Measurements from ENCODE around the gene PPP6R2. TPM values are rescaled to one million over a fixed set of nuclear protein-coding genes. Genes with fewer than 3 reads are reported as not detected.
A peak's percentile ranks its signal among the peaks of the same experiment; 100 is the strongest.

PPP6R2 gene
- total RNA-seq, 1 experiment from 2014 or later: 42.6 TPM

DNA sequence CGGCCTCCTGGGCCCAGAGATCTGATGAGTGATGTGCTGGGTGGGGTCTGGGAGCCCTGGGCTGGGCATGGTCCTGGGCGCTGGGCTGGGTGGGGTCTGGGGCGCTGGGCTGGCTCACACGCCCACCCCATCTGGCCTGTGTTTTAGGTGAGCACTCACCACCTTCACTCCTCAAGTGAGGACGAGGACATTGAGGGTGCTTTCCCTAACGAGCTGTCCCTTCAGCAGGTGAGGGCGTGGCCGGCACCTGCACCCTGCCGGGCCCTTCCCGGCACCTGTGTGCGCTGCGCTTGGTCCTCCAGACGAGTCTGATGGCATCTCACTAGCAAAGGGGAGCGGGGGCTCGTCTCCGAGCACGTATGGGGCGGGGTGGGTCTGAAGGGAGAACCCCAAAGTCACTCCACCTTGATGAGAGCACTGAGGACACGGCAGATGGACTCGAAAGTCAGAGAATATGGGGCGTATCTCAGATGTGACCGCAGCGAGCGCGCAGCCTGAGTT lies 93.8 kb downstream of the PPP6R2 start:
- no peak overlapping the region for H2BK15ac ChIP-seq (ENCODE audit: low read depth, low read length)
- no peak overlapping the region for H3K4me2 ChIP-seq (ENCODE audit: insufficient read depth, insufficient read length, low read length)
- H3K79me1 ChIP-seq (ENCODE audit: insufficient read depth, low read depth, low read length, poor library complexity, severe bottlenecking): no peaks in the 10 kb centered on the region
- H3K23ac ChIP-seq (ENCODE audit: insufficient read length, low read depth, low read length): no peak overlapping the region
- H3K23me2 ChIP-seq (ENCODE audit: insufficient read length, low read depth, low read length, poor library complexity, severe bottlenecking): no peaks in the 10 kb centered on the region
- H3K27me3 ChIP-seq (ENCODE audit: insufficient read depth, low read length): no peaks in the 10 kb centered on the region
- H3K9me3 ChIP-seq (ENCODE audit: control insufficient read depth, low read depth, low read length): no peaks in the 10 kb centered on the region
- WGBS (ENCODE audit: extremely low coverage, insufficient read length, low lambda C conversion rate): no CpG with 5 or more reads among the region's 25 CpGs
- no peaks in the 10 kb centered on the region for H3K79me2 ChIP-seq (ENCODE audit: insufficient read depth, low read length)
- no peak overlapping the region for H2BK20ac ChIP-seq (ENCODE audit: low read depth, low read length, poor library complexity, severe bottlenecking)
- H2AFZ ChIP-seq (ENCODE audit: low read length): no peak overlapping the region
- H4K20me1 ChIP-seq (ENCODE audit: control insufficient read depth, insufficient read depth, insufficient read length): no peaks in the 10 kb centered on the region
- H3T11ph ChIP-seq (ENCODE audit: low read length): no peak overlapping the region
- no peak overlapping the region for H3K4ac ChIP-seq (ENCODE audit: low read depth, low read length)
- H3K9me3 Mint-ChIP-seq: no peaks in the 10 kb centered on the region
- H4K91ac ChIP-seq (ENCODE audit: insufficient read length, low read depth, low read length): no peak overlapping the region
- no peak overlapping the region for H3K27ac ChIP-seq (ENCODE audit: insufficient read length, low read depth, low read length)
- H3K56ac ChIP-seq (ENCODE audit: insufficient read length, low read depth, low read length): no peak overlapping the region
- H4K8ac ChIP-seq (replicated peaks; ENCODE audit: insufficient read length, low read depth, low read length): no peak overlapping the region
- H3K4me1 ChIP-seq (ENCODE audit: insufficient read depth, low read length): no peaks in the 10 kb centered on the region
- no peak overlapping the region for H3K14ac ChIP-seq (ENCODE audit: insufficient read depth, low read length)
- no peak overlapping the region for H3K4me3 Mint-ChIP-seq
- no peaks in the 10 kb centered on the region for H3K4me1 Mint-ChIP-seq
- H4K5ac ChIP-seq (ENCODE audit: insufficient read length, low read depth, low read length): no peak overlapping the region
- H3K9ac ChIP-seq (ENCODE audit: extremely low read depth, insufficient read length, low read length): no peak overlapping the region
- no peak overlapping the region for H3K27ac Mint-ChIP-seq
- TF ChIP-seq, protein P1, sequence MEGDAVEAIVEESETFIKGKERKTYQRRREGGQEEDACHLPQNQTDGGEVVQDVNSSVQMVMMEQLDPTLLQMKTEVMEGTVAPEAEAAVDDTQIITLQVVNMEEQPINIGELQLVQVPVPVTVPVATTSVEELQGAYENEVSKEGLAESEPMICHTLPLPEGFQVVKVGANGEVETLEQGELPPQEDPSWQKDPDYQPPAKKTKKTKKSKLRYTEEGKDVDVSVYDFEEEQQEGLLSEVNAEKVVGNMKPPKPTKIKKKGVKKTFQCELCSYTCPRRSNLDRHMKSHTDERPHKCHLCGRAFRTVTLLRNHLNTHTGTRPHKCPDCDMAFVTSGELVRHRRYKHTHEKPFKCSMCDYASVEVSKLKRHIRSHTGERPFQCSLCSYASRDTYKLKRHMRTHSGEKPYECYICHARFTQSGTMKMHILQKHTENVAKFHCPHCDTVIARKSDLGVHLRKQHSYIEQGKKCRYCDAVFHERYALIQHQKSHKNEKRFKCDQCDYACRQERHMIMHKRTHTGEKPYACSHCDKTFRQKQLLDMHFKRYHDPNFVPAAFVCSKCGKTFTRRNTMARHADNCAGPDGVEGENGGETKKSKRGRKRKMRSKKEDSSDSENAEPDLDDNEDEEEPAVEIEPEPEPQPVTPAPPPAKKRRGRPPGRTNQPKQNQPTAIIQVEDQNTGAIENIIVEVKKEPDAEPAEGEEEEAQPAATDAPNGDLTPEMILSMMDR (conservative IDR thresholded peaks at IDR 0.05): no peak
- DNase-seq: peak; percentile 18
- no peak overlapping the region for H2BK5ac ChIP-seq (ENCODE audit: insufficient read length, low read length)
- H3K18ac ChIP-seq (ENCODE audit: insufficient read length, low read depth, low read length): no peak overlapping the region
- no peak overlapping the region for H2BK12ac ChIP-seq (ENCODE audit: insufficient read length, low read depth, low read length)
- no peaks in the 10 kb centered on the region for H3K27me3 Mint-ChIP-seq (ENCODE audit: low read depth)
- H2BK120ac ChIP-seq (ENCODE audit: low read depth, low read length, poor library complexity, severe bottlenecking): no peak overlapping the region
- peaks cover 0 to 38% (median 26%) of the 10 kb centered on the region in 3 experiments; a peak in 6 of 7 replicates for H3K36me3 Mint-ChIP-seq (ENCODE audit: insufficient read depth in 1 of 3, low read depth in 3 of 3)
- H2AK5ac ChIP-seq (ENCODE audit: insufficient read length, low read length): no peak overlapping the region

Data from H9 (cell line).